ENCODE results near the gene KCNJ2. TPM values are rescaled to one million over a fixed set of nuclear protein-coding genes. Genes with fewer than 3 reads are reported as not detected.

Gene KCNJ2
- total RNA-seq, 1 experiment from 2014 or later, result 1.6 TPM

- TF ChIP-seq E2F1 (CRISPR knock-in tag; IDR thresholded peaks at IDR 0.05) (no peak), NFE2L1 (CRISPR knock-in tag; IDR thresholded peaks at IDR 0.05) (no peak), SMAD4 (CRISPR knock-in tag; IDR thresholded peaks at IDR 0.05) (no peak), ZBTB21 (CRISPR knock-in tag; IDR thresholded peaks at IDR 0.05; ENCODE audit: borderline replicate concordance) (no peak), ATF2 (CRISPR knock-in tag; IDR thresholded peaks at IDR 0.05; ENCODE audit: borderline replicate concordance, low read depth) (no peak), ZNF532 (CRISPR knock-in tag; IDR thresholded peaks at IDR 0.05; ENCODE audit: borderline replicate concordance) (no peak)
- TF ChIP-seq, protein P1, sequence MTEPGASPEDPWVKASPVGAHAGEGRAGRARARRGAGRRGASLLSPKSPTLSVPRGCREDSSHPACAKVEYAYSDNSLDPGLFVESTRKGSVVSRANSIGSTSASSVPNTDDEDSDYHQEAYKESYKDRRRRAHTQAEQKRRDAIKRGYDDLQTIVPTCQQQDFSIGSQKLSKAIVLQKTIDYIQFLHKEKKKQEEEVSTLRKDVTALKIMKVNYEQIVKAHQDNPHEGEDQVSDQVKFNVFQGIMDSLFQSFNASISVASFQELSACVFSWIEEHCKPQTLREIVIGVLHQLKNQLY (CRISPR knock-in tag; IDR thresholded peaks at IDR 0.05), result no peak
Measured at GRCh38 chr17:70215656-70216055, 46.3 kb downstream of the KCNJ2 start (continued).

DNA sequence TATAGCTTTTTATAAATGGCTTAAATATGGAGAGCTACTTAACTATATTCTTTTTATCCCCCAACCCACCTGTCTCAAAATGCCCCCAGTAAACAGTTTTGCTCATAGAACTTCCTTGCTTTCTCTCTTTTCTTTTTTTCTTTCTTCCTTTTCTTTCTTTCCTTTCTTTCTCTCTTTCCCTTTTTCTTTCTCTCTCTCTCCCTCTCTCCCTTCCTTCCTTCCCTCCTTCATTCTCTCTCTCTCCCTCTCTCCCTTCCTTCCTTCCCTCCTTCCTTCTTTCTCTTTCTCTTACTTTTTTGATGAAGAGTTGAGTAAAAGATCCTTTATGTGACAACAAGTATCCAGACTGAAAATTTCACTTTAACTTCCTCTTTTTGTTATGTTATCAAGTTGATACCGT is 48.2 kb downstream of the KCNJ2 start:
- Mint-ChIP-seq H3K4me3 (no peak overlapping the region), H3K36me3 (peaks cover 10% of the 10 kb centered on the region), H3K4me1 (peaks cover 6% of the 10 kb centered on the region), H3K27ac (no peak overlapping the region), H3K9me3 (peaks cover 20% of the 10 kb centered on the region), H3K27me3 (ENCODE audit: low read depth) (no peaks in the 10 kb centered on the region)
- ChIA-PET CTCF (no interaction called here), POLR2A (no interaction called here)
- ATAC-seq, result no peak
- TF ChIP-seq FOXK1 (CRISPR knock-in tag; IDR thresholded peaks at IDR 0.05) (no peak), FOXP4 (CRISPR knock-in tag; IDR thresholded peaks at IDR 0.05) (no peak), OVOL2 (CRISPR knock-in tag; IDR thresholded peaks at IDR 0.05; ENCODE audit: borderline replicate concordance) (no peak), ZNF121 (CRISPR knock-in tag; IDR thresholded peaks at IDR 0.05) (no peak), ZBTB43 (CRISPR knock-in tag; IDR thresholded peaks at IDR 0.05) (no peak), NR2C2 (CRISPR knock-in tag; IDR thresholded peaks at IDR 0.05) (no peak), CREM (CRISPR knock-in tag; IDR thresholded peaks at IDR 0.05) (no peak), RELA (CRISPR knock-in tag; IDR thresholded peaks at IDR 0.05; ENCODE audit: borderline replicate concordance) (no peak), TCF7 (CRISPR knock-in tag; IDR thresholded peaks at IDR 0.05; ENCODE audit: low read depth) (no peak), SP1 (CRISPR knock-in tag; conservative IDR thresholded peaks at IDR 0.05) (no peak), MYBL2 (CRISPR knock-in tag; IDR thresholded peaks at IDR 0.05) (no peak), ZNF423 (CRISPR knock-in tag; IDR thresholded peaks at IDR 0.05) (no peak)
- TF ChIP-seq, protein P2, sequence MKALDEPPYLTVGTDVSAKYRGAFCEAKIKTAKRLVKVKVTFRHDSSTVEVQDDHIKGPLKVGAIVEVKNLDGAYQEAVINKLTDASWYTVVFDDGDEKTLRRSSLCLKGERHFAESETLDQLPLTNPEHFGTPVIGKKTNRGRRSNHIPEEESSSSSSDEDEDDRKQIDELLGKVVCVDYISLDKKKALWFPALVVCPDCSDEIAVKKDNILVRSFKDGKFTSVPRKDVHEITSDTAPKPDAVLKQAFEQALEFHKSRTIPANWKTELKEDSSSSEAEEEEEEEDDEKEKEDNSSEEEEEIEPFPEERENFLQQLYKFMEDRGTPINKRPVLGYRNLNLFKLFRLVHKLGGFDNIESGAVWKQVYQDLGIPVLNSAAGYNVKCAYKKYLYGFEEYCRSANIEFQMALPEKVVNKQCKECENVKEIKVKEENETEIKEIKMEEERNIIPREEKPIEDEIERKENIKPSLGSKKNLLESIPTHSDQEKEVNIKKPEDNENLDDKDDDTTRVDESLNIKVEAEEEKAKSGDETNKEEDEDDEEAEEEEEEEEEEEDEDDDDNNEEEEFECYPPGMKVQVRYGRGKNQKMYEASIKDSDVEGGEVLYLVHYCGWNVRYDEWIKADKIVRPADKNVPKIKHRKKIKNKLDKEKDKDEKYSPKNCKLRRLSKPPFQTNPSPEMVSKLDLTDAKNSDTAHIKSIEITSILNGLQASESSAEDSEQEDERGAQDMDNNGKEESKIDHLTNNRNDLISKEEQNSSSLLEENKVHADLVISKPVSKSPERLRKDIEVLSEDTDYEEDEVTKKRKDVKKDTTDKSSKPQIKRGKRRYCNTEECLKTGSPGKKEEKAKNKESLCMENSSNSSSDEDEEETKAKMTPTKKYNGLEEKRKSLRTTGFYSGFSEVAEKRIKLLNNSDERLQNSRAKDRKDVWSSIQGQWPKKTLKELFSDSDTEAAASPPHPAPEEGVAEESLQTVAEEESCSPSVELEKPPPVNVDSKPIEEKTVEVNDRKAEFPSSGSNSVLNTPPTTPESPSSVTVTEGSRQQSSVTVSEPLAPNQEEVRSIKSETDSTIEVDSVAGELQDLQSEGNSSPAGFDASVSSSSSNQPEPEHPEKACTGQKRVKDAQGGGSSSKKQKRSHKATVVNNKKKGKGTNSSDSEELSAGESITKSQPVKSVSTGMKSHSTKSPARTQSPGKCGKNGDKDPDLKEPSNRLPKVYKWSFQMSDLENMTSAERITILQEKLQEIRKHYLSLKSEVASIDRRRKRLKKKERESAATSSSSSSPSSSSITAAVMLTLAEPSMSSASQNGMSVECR (CRISPR knock-in tag; IDR thresholded peaks at IDR 0.05; ENCODE audit: borderline replicate concordance), result no peak
- no peak for DNase-seq (ENCODE audit: low spot score)

Data from WTC11 (cell line).